GM10266 (cell line): ENCODE measurements around the gene ASXL1.

Experiments
- DNase-seq: peaks from one replicate; pipeline ENCODE4 v3.0.0; 2012; ENCODE audit errors: extremely low spot score
- TF ChIP-seq, protein P1 (sequence below): IDR thresholded peaks from 2 replicates; pipeline ENCODE4 v1.5.1; 2012; ENCODE audit warnings: mild to moderate bottlenecking, low read depth; ENCODE audit not compliant: control insufficient read depth, insufficient read depth; ENCODE audit errors: missing control alignments

Gene ASXL1

DNA sequence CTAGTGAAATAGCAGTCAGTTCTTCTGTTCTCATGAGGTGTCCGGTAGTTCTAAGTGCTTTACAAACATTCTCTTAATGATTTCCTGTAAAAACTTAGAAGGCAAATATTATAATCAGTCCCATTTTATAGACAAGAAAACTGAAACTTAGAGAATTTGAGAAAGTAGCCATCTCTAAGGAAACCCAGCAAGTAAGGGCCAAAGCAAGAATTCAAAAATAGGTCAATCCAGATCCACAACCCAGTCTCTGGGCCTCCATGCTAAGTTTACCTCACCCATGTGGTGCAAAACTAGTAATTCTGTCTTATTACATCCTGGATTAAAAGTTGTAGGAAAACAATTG, 27.6 kb upstream of the ASXL1 start:
- DNase-seq = no peak
- TF ChIP-seq, protein P1, sequence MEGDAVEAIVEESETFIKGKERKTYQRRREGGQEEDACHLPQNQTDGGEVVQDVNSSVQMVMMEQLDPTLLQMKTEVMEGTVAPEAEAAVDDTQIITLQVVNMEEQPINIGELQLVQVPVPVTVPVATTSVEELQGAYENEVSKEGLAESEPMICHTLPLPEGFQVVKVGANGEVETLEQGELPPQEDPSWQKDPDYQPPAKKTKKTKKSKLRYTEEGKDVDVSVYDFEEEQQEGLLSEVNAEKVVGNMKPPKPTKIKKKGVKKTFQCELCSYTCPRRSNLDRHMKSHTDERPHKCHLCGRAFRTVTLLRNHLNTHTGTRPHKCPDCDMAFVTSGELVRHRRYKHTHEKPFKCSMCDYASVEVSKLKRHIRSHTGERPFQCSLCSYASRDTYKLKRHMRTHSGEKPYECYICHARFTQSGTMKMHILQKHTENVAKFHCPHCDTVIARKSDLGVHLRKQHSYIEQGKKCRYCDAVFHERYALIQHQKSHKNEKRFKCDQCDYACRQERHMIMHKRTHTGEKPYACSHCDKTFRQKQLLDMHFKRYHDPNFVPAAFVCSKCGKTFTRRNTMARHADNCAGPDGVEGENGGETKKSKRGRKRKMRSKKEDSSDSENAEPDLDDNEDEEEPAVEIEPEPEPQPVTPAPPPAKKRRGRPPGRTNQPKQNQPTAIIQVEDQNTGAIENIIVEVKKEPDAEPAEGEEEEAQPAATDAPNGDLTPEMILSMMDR = no peak

DNA sequence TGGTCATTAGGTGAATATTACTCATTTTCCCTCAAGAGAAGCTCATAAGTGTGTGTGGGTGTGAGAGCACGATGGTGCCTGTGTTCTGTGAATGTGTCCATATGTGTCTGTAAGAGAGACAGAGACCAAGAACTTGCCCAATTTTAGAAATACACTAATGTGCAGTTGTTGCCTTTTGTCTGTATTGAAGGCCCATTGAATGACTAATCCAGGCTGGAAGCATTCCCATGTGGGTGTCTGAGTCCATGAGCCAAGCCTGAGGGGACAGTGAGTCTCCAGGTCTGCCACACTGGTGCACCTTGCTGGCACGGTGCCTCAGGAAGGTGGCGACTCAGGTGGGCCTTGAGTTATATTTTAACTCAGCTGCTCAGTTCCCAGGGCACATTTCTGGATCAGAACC, 25.5 kb upstream of the ASXL1 start:
- DNase-seq = no peak
- TF ChIP-seq, protein P1 = no peak

DNA sequence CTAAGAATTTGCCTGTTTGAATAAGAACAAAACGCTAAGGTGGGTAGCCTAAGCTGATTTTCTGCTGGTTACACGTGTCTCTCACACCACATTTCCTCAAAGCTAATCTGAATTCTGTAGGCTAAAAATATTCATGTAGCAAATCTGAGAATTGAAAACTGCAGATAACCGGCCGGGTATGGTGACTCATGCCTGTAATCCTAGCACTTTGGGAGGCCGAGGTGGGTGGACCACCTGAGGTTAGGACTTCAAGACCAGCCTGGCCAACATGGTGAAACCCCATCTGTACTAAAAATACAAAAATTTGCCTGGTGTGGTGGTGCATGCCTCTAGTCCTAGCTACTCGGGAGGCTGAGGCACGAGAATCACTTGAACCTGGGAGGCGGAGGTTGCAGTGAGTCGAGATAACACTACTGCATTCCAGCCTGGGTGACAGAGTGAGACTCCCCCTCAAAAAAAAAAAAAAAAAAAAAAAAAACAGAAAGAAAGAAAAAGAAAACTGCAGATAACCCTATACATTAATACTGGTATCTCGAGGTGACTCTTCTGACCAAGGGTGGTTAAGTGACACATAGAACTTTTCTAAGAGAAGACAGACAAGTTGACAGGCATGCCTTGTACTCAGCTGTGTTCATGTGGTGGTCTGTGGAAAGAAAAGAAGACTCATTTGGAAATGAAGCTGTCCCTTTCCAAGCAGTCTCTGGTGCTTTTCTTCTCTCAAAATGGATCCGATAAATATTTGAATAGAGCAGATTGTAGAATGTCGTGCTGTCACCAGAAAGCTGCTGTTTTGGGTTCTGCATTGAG, 24.7 kb upstream of the ASXL1 start:
- DNase-seq = peak; percentile 43
- TF ChIP-seq, protein P1 = no peak

DNA sequence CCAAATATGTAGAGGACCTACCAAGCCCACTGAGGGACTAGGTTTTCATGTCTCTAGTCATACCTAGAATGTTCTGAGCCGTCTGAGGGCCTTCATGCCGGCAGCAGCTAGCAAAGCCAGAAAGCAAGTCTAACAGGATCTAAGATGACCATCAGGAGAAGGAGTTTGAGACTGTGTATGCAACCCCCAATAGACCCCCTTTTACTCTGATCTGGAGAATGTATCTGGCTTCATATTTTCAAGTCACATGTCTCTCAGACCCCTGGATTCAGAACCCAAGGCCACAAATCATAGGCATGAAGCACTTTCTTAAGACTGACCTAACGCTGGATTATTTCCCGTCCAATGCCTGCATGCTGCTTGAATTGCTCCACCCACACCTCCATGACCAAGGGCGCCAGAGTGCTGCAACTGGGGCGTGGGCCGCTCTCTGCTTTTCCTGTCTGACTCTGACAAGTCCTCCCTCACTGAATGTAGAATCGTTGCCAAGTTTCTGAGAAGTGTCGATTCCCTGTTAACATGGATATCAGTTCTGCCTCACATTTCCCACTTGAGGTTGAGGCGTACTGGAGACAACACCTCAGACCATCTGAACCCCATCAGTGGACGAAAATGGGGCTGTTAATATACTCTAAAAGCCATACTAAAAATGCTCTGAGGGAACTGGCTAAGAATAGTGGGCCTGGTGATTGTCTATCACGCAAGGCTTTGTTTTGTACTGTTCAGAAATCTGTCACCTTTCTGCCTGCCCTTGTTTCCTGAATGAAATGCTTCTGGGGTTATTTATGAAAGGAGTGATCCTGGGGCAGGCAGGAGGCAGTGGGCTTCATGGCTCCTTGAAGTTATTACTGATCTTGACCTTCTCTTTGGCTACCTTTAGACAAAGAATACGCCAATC, 23.9 kb upstream of the ASXL1 start:
- DNase-seq = peak; percentile 43
- TF ChIP-seq, protein P1 = no peak

DNA sequence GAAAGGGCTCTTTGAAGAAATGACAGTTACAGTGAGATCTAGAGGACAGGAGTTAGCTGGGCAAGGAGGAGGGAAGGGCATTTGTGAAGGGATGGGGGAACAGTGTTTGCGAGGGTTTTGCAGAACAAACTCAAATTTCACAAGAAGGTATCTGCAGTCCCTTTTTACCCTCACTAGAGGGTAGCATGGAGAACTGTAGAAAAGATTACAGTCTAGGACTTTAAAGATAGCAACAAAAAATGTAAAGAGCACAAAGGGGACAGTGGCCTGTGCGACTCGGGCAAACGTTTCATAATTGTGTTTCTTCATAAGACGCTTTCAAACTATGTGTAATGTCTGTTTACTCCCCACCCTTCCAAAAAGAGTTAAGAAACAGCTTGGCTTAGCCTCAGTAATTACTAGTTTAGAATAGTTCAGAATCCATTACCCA, 21.2 kb upstream of the ASXL1 start:
- TF ChIP-seq, protein P1 = peak; percentile 49
- peak; percentile 38 for DNase-seq

DNA sequence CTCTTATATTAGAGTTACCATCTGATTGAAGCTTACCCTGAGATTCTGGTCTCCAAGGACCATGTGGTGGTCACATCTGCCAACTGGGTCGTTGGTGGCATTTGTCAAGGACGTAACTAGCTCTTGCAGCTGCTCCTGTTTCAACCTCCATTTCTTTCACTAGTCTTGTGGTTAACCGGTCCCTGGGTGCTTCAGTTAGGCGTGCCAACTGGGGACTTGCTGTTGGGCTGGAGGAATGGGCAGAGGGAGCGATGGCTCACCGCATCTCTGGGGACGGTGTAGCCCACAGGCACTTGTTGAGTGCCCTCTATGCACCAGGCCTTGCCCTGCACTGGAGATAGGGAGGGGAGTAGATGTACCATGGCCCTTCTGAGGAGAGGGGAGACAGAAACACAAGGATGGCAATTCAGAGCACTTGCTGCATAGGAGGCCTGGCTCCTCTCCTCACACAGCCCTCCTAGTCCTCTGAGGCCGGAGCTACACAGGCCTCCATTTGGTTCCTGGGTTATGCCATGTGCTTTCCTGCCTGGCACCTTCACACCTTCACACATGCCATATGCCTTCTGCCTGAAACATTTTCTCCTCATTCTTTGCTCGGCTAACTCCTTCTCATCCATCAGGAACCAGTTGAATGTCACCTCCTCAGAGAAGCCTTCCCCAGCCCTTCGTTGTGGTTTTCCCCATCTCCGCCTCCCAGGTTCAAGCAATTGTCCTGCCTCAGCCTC, 20.0 kb upstream of the ASXL1 start:
- TF ChIP-seq, protein P1 = no peak
- DNase-seq = no peak
